Activated CD4-positive, CD25-positive, alpha-beta regulatory T cell (primary cell): ENCODE data around the gene ATP5F1B.
A peak's percentile ranks its signal among the peaks of the same experiment; 100 is the strongest.

Source experiments
- DNase-seq, 4 experiments: peaks; one replicate each; lab custom pipeline; 2025; lab: John Stamatoyannopoulos, UW

Gene ATP5F1B

DNA sequence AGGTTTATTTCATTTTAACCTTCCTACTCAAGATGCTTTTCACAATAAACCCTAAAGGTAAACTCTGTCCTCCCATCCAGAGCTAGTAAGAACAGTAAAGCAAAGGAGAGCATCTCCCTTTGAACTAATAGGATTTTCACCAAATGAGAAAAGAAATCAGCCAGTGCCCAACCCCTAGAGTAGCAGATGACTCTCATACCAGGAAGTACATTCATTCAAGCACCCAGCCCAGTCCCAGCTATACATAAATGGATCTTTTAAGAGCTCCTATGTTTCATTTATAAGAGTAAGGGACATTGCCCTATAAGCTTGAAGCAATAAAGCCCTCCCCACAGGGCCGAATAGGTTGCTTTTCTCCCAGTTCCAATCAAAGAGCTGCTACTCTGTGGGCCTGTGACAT, 23.2 kb downstream of the ATP5F1B start:
- no peak for DNase-seq

DNA sequence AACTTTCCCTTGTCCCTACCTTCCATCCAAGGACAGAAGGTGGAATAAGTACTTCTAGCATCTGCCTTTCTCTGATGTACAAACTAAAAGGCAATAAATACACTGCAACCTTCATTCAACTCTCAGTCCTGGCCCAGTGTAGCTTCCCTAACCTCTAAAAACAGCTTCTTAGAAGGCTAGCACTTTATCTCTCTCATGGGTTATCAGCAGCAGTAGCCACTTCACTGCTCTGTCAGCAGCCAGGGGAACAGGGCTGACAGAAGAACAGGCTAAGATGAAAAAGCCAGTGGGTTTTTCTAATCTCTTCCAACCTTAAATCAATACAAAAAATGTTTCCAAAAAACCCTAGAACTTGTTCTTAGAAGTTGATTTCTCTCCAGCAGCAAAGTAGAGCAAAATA, 28.9 kb downstream of the ATP5F1B start:
- no peak for DNase-seq

DNA sequence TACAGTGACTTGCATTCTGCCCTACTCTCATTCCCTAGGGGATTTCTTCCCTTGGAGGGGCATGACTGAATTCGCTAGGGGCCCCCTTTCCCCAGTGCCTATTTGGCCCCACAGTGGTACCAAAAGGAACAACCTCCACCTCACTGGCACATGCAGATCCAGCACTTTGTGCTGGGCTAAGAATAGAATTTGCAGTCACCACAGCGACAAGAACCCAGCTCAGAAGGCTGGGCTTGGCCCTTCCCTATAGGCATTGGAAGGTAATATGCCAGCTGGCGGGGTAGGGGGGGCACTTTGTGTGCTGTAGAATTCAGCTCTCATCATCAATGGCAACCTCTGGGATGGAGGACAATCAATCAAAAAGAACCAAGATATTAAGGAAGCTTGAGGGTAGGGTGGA, 29.5 kb downstream of the ATP5F1B start:
- no peak for DNase-seq

DNA sequence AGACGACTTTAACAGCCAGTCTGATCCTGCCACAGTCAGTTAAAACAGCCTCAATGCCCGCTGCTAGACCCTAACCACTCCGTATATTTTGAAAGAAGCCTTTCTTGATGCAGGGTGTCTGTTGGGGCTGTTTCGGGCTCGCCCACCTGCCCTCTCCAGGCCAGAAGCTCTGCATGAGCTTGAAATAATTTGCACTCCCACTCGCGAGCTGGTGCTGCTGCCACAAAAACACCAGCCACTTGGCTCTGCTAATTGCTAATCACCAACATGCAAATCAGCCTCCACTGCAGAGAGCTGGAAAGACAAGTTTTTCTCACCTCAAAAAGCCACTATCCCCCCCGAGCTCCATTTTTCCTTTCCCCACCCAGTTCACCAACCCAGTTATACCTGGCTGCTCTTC, 31.2 kb downstream of the ATP5F1B start:
- DNase-seq, result no peak

DNA sequence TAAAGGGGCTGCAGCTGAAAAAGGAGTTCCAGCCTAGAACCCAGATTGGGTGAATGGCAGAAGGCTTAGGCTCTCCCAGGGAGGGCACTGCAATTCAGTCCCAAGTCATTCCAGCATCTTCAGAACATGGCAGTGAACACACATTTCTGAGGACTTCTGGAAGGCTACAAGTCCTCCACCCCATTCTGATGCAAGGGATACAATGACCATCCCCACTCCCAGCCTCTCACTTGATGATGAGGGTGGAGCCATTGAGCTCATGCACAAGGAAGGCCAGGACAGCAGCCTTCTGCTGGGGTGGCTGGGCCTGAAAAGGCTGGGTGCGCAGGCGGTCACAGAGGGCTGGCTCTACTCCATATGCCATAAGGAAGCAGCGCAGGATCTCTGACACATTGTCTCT, 41.4 kb downstream of the ATP5F1B start:
- DNase-seq, result no peak

DNA sequence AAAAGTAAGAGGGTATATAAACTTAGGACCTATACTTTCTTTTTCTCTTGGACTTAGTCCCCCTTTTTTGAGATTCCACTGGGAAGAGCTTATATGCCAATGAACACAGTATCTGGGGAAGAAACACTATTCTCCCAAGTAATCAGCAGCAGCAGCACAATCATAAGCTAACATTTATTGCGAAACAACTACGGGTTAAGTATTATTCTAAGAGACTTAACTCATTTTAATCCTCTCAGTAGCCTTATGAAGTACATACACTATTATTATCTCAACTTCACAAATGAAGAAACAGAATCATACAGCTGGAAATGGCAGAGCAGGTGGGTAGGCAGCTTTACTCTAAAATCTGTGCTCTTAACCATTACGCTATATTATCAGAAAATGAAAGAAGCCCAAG, 43.5 kb downstream of the ATP5F1B start:
- DNase-seq, result no peak

DNA sequence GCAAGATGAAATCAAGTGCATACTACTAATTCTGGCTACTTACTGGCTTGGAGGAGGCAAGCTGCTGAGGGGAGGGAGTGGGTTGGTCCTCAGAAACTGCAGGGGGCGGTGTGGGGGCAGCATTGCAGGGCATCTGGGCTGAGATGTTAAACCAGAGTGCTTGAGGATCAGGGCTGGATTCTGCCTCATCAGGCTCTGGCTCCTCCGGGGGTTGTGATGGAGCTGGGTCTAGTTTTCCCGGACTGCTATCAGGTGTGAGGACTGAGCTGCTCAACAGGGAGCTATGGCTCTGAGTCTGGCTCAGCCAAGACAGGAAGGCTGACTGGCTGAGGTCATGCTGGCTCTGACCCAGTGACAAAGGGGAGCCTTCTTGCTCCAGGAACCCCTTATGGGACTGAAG, 44.3 kb downstream of the ATP5F1B start:
- peak in 2 of 4 experiments; percentile 6 to 11 for DNase-seq

DNA sequence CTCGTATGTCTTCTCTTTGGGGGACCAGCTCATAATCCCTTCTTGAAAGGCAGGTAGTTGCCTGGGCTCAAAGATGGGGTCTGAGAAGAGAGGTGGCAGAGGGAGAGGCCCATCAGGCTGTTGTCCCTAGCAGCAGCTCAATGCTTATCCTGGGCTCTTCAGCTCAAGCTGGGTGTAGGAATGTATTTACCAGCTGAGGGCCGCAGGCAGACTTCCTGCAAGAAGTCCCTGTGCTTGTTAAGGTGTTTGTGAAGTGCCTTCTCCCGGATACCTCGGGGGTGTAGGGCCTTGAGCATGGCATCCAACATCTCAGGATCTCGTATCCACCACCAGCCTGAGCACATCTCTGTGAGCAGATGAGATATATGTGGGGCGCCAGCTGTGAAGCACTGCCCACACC, 45.0 kb downstream of the ATP5F1B start:
- DNase-seq, result no peak

DNA sequence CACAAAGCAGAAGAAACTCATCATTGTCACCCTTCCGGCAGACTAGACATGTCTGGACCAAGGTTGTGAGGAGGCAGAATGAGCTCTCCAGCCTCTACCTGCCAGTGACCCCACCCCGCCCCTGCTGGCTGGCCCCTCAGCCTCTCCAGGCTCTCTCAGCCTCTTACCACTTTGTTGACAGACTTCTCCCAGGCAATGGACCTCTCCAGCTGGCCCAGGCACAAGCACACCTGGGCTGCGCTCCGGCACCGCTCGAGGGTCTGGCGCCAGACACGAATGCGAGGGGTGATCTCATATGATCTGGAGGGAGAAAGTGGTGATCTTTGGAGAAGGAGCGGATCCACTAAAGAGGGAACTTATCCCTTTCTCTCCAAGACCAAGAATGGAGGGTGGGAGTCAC, 46.0 kb downstream of the ATP5F1B start:
- DNase-seq, result no peak

DNA sequence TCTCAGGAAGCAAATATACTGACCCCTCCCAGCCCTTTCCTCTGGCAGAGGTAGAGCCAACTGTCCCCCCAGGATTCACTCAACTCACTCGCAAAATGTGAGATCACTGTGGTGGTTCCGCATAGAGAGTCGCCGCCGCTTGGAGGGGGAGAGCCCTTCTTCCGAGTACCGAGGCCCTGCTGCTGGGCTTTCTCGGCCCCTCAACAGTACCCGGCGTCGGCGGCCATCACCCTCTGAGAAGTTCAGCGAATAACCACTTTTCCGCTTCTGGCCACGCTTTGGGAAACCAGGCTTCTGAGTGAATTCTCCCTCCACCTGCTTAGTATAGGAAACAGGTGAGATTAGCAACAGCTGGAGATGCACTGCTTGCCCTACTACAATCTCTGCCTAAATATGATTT, 46.7 kb downstream of the ATP5F1B start:
- no peak for DNase-seq

DNA sequence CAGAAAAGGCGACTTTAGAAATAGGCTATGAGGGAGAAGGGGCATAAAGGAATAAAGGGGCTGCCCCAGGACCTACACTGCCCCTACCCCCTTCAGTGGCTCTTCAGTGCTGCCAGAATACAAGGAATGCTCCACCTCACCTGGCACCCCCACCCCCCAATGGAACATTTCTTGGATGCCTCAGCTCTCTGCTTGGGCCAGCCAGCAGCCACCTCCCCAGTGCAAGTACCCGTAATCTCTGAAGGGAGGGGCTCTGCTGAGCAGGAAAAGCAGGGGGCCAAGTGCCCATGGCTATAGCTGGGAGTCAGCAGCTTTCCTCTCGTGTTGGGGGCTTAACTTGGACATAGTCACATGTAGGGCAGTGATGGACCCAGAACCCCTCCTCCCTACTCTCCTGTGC, 49.0 kb downstream of the ATP5F1B start:
- no peak for DNase-seq

DNA sequence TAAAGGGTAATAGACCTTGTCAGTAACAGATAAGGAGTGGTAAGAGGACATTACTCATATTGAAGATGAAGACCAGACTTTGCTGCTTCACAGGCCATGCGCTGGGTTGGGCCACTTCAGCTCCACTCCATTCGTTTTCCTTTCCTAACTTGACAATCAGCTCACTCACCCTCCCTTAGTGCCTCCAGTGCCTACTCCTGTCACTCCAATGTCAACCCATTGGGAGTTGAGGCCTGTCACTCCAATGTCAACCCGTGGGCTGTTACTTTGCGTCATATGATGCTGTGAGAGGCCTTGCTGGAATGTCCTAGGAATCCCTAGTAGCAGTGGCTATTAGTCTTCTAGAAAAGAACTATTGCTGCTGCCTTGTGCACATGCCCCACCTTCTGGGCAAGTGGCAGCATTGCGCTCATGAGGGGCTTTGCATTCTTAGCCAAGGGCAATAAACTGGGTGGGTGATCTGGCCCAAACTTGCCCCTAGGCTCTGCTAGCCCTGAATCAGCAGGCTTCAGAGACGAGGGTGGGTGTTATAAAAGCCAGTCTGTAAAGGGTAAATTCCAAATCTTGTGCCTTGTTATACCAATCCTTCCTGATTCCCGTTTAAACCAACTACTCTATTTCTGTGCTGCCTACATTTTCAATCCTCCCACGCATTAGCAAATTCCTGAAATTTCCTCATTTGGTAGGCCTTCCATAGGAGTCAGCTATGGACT, 51.7 kb downstream of the ATP5F1B start:
- peak; percentile 17 to 46 (median 36) for DNase-seq

DNA sequence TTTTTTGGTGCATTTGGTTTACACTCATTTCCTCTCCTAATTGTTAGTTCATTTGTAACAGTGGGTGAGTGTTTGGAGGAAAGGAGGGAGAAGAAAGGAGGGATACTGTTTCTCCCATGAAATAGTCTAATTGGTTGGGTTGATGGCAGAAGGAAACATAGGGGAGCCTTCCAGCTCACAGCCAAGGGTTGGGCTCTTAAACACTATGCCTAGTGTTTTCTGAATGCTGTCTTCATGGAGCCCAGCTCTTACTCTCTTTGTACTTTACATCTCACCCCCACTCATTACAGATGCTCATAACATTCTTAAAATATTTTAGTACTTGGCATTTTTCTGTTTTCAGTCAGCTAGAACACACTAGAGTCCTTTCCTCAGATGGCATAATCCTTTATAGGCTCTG, 53.8 kb downstream of the ATP5F1B start:
- no peak for DNase-seq

DNA sequence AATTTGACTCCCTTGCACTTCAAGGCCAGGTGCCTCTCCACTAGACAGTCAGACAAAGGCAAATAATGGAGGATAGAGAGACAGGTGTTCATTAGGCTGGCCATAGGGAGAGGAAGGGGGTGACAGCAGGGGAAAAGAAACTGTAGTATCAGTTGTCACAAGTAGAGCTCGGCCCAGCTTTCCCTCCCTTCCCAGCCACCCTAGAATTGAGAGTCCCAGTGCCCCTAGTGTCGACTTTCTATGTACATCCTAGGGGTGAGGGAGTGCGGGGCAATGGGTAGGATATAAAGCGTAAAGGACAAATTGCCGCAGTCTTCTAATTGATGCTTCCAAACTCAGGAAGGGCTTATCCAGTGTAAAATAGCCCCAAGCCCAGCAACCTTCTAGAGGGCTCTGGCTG, 54.7 kb downstream of the ATP5F1B start:
- DNase-seq, result no peak

DNA sequence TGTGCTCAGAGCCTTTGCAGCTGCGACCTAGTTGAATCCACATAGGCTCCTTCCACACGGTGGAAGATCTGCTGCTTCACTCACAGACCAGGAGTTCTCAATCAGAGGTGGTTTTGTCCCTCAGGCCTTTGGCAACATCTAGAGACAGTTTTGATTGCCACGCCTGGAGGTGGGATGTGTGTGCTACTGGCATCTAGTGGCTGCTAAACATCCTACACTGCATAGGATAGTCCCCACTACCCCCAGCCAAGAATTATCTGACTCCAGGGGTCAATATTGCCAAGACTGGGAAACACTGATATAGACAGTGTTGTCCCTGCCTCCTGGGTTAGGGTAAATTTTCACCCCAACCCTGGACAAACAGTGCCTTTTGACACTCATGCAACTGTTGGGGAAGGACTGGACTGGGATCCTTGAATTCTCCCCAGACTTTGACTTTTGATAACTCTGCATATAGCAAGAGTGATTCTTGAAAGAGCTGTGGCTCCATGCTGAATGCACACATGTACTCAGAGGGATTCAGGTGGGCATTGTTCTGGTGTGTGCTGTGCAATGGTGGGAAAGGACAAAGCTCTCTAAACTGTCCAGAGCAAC, 55.5 kb downstream of the ATP5F1B start:
- DNase-seq, result no peak

DNA sequence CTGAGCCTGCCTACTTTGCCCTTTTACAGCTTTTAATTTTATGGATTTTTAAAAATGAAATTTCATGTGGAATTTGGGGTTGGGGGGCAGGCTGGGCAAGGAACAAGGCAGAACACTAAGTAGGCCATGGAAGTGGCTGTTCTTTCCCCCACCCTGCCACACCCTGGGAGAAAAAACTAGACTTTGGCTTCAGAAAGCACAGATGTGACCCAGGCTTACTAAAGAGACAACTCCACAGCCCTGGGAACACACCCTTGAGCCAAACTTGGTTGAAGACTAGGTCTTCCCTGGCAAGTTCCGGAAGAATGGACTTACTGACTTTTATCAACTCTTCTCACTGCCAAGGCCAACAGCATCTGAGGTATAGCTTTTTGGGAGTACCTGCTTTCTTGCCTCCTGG, 56.0 kb downstream of the ATP5F1B start:
- no peak for DNase-seq
